ENCODE data around the gene ZNF581.

Gene ZNF581

GRCh38 chr19:55694656-55695491 is 51.4 kb downstream of the ZNF581 start:
- H3K36me3 ChIP-seq: peaks cover 45% of the 10 kb centered on the region
- no peaks in the 10 kb centered on the region for H3K9me3 ChIP-seq (ENCODE audit: severe bottlenecking)
- no peak for TF ChIP-seq CTCF (IDR thresholded peaks at IDR 0.05; ENCODE audit: low read depth, low read length)
- H3K4me3 ChIP-seq (ENCODE audit: low read depth, low read length): no peak overlapping the region
- no peaks in the 10 kb centered on the region for H3K27me3 ChIP-seq (ENCODE audit: insufficient read depth, low read depth, severe bottlenecking)
- DNase-seq: no peak
- no peak overlapping the region for H3K27ac ChIP-seq

All from WERI-Rb-1 (cell line).